ENCODE results near the gene MFN1.

- TF ChIP-seq EP300 (IDR thresholded peaks at IDR 0.05), result no peak
- no peak for TF ChIP-seq CTCF (IDR thresholded peaks at IDR 0.05)
- TF ChIP-seq POLR2A (IDR thresholded peaks at IDR 0.05), result no peak
- no peak for TF ChIP-seq POLR2AphosphoS5 (IDR thresholded peaks at IDR 0.05)
Observed at GRCh38 chr3:179336345-179336929, 11.1 kb upstream of the MFN1 start.

Measured in suprapubic skin (tissue), 4 donors.